Jurkat, Clone E6-1 (cell line): ENCODE results near the gene SFN.
"Not testable (repeated sequence)": the region's sequence is repeated elsewhere in the genome, so short reads cannot be mapped to it uniquely, and the experiment has no call there.

ENCODE experiments used
- DNase-seq: peaks from one replicate; pipeline ENCODE4 v3.0.0-alpha.2; 2011; ENCODE audit warnings: low read depth, low spot score
- H3K4me3 ChIP-seq: 2 replicates; pipeline ENCODE4 v1.5.1; 2011; ENCODE audit warnings: mild to moderate bottlenecking, low read length, control low read depth, moderate library complexity

Gene SFN

GRCh38 chr1:26837665-26838064 lies 25.3 kb upstream of the SFN start:
- DNase-seq, H3K4me3 ChIP-seq: not testable (repeated sequence)

GRCh38 chr1:26838474-26839338 lies 24.2 kb upstream of the SFN start:
- no peak for DNase-seq
- no peak overlapping the region for H3K4me3 ChIP-seq

GRCh38 chr1:26839339-26839722 lies 23.6 kb upstream of the SFN start:
- DNase-seq, result no peak

GRCh38 chr1:26839779-26840178 lies 23.2 kb upstream of the SFN start:
- no peak for DNase-seq
- no peak overlapping the region for H3K4me3 ChIP-seq

More at GRCh38 chr1:26839339-26839722, 23.6 kb upstream of the SFN start:
- no peak overlapping the region for H3K4me3 ChIP-seq

GRCh38 chr1:26844424-26845196 lies 18.3 kb upstream of the SFN start:
- DNase-seq, result no peak
- no peak overlapping the region for H3K4me3 ChIP-seq

GRCh38 chr1:26847826-26848225 lies 15.1 kb upstream of the SFN start:
- DNase-seq, H3K4me3 ChIP-seq: not testable (repeated sequence)

- no peak for DNase-seq
- no peak overlapping the region for H3K4me3 ChIP-seq
These were observed 14.4 kb upstream of the SFN start for GRCh38 chr1:26848499-26848898.

- DNase-seq, result no peak
- no peak overlapping the region for H3K4me3 ChIP-seq
These were observed 13.8 kb upstream of the SFN start for GRCh38 chr1:26848941-26849774.

- DNase-seq, result no peak
- no peak overlapping the region for H3K4me3 ChIP-seq
These were observed 11.8 kb upstream of the SFN start for GRCh38 chr1:26851106-26851684.

GRCh38 chr1:26852701-26853100 lies 10.2 kb upstream of the SFN start:
- no peak overlapping the region for H3K4me3 ChIP-seq

GRCh38 chr1:26853156-26853555 lies 9.8 kb upstream of the SFN start:
- no peak overlapping the region for H3K4me3 ChIP-seq
- DNase-seq, result peak; percentile 46

More at GRCh38 chr1:26852701-26853100, 10.2 kb upstream of the SFN start:
- no peak for DNase-seq

- H3K4me3 ChIP-seq, result no peak overlapping the region
- DNase-seq, result no peak
These were observed 9.3 kb upstream of the SFN start for GRCh38 chr1:26853600-26853999.

GRCh38 chr1:26854906-26855305 lies 8.0 kb upstream of the SFN start:
- DNase-seq, result no peak
- no peak overlapping the region for H3K4me3 ChIP-seq

GRCh38 chr1:26855636-26856035 lies 7.3 kb upstream of the SFN start:
- no peak overlapping the region for H3K4me3 ChIP-seq

GRCh38 chr1:26856181-26856580 lies 6.8 kb upstream of the SFN start:
- no peak for DNase-seq
- H3K4me3 ChIP-seq, result no peak overlapping the region

More at GRCh38 chr1:26855636-26856035, 7.3 kb upstream of the SFN start:
- DNase-seq, result no peak

- H3K4me3 ChIP-seq, result no peak overlapping the region
- no peak for DNase-seq
These were observed 6.1 kb upstream of the SFN start for GRCh38 chr1:26856604-26857469.

GRCh38 chr1:26857473-26858060 lies 5.4 kb upstream of the SFN start:
- H3K4me3 ChIP-seq, result no peak overlapping the region
- no peak for DNase-seq

- no peak overlapping the region for H3K4me3 ChIP-seq
- DNase-seq, result no peak
These were observed 4.8 kb upstream of the SFN start for GRCh38 chr1:26858160-26858559.
